GM12878 (cell line): ENCODE measurements around the gene AP1M1. TPM values are rescaled to one million over a fixed set of nuclear protein-coding genes. Genes with fewer than 3 reads are reported as not detected.

Experiments
- ATAC-seq: fragments of 200-7000 bp; cut with Tn5 transposase; 3 replicates; pipeline ENCODE4 v1.9.1; 2020; ENCODE audit warnings: mild to moderate bottlenecking, moderate library complexity
- BruUV-seq: library from RNA; stranded (reverse); fragments of 400-500 nt; replicated peaks from 2 replicates; lab custom pipeline; 2021; lab: Mats Ljungman, UMichigan
- CTCF ChIA-PET: fragments of 300-600 bp; sonication (Branson Sonifier 250); formaldehyde crosslinking; extraction: SDS; loops from one replicate; lab custom pipeline; 2021; ENCODE audit warnings: inconsistent platforms; lab: Yijun Ruan, JAX
- POLR2A ChIA-PET: fragments of 350-600 bp; formaldehyde crosslinking; extraction: SDS; loops from one replicate; lab custom pipeline; 2021; ENCODE audit warnings: inconsistent platforms; lab: Charles Lee
- RAD21 ChIA-PET: fragments of 300-600 bp; sonication (Branson Sonifier 250); formaldehyde crosslinking; loops from one replicate; lab custom pipeline; 2023; ENCODE audit warnings: antibody characterized with exemption; ENCODE audit not compliant: unreplicated experiment; lab: Charles Lee
- SMC1A ChIA-PET: fragments of 300-600 bp; sonication (Branson Sonifier 250); formaldehyde crosslinking; loops from one replicate; lab custom pipeline; 2023; ENCODE audit not compliant: unreplicated experiment, uncharacterized antibody; lab: Charles Lee
- DNase-seq: peaks from one replicate; pipeline ENCODE4 v3.0.0-alpha.2; 2011; ENCODE audit warnings: low read depth, low spot score
- FAIRE-seq: peaks from 3 replicates; lab custom pipeline; 2011; peaks lifted over from hg19 to GRCh38; lab: Jason Lieb, UNC
- H2AFZ ChIP-seq: 2 replicates; pipeline ENCODE4 v1.6.0; 2011; ENCODE audit warnings: low read depth, low read length, control low read depth; ENCODE audit not compliant: control insufficient read depth
- H3K27ac ChIP-seq: 2 replicates; pipeline ENCODE4 v1.5.1; 2011; ENCODE audit warnings: control low read depth; ENCODE audit not compliant: control insufficient read depth, insufficient read depth
- H3K27me3 ChIP-seq, 2 experiments: replicated peaks in 1 of 2; 2 replicates each; pipeline versions ENCODE4 v1.6.0 to v1.6.1; 2011; ENCODE audit warnings: low read length in 1 of 2; ENCODE audit not compliant: control insufficient read depth in 2 of 2, insufficient read depth in 2 of 2
- H3K36me3 ChIP-seq, 2 experiments: 2 replicates each; pipeline ENCODE4 v1.5.1; 2011; ENCODE audit warnings: low read length in 1 of 2; ENCODE audit not compliant: control insufficient read depth in 2 of 2, insufficient read depth in 2 of 2
- H3K4me1 ChIP-seq: 2 replicates; pipeline ENCODE4 v1.6.1; 2011; ENCODE audit warnings: mild to moderate bottlenecking, low read length, moderate library complexity, mixed read lengths; ENCODE audit not compliant: control insufficient read depth, insufficient read depth
- H3K4me2 ChIP-seq: 2 replicates; pipeline ENCODE4 v1.6.0; 2011; ENCODE audit warnings: control low read depth; ENCODE audit not compliant: control insufficient read depth, insufficient read depth
- H3K4me3 ChIP-seq: fragments of 200-600 bp; sonication (generic); 2 replicates; pipeline ENCODE4 v1.5.1; 2016
- H3K79me2 ChIP-seq: 2 replicates; pipeline ENCODE4 v1.6.0; 2011; ENCODE audit warnings: low read length; ENCODE audit not compliant: control insufficient read depth, insufficient read depth
- H3K9ac ChIP-seq: 2 replicates; pipeline ENCODE4 v1.8.0; 2011; ENCODE audit warnings: low read length, control low read depth, mixed read lengths; ENCODE audit not compliant: control insufficient read depth, insufficient read depth
- H3K9me3 ChIP-seq: replicated peaks from 3 replicates; pipeline ENCODE4 v1.5.1; 2011; ENCODE audit warnings: mild to moderate bottlenecking, low read length; ENCODE audit not compliant: control insufficient read depth, insufficient read depth
- H4K20me1 ChIP-seq: 2 replicates; pipeline ENCODE4 v1.6.0; 2011; ENCODE audit not compliant: control insufficient read depth, insufficient read depth
- ATF3 ChIP-seq: IDR thresholded peaks from 2 replicates; pipeline ENCODE4 v1.6.1; 2011; ENCODE audit warnings: low read depth, mild to moderate bottlenecking, low read length, moderate library complexity, borderline replicate concordance; ENCODE audit errors: extremely low read depth
- ATF7 ChIP-seq: fragments of 450-650 bp; IDR thresholded peaks from 2 replicates; pipeline ENCODE4 v1.6.1; 2016; ENCODE audit warnings: low read depth, mild to moderate bottlenecking
- HCFC1 ChIP-seq: fragments of 150-350 bp; IDR thresholded peaks from 2 replicates; pipeline ENCODE4 v1.6.1; 2014; ENCODE audit warnings: low read length
- HDGF ChIP-seq: fragments of 450-650 bp; IDR thresholded peaks from 2 replicates; pipeline ENCODE4 v1.6.1; 2016; ENCODE audit warnings: antibody characterized with exemption
- LARP7 ChIP-seq: fragments of 450-650 bp; IDR thresholded peaks from 2 replicates; pipeline ENCODE4 v1.6.1; 2017; ENCODE audit warnings: mild to moderate bottlenecking
- NKRF ChIP-seq: fragments of 450-650 bp; conservative IDR thresholded peaks from 2 replicates; pipeline ENCODE4 v1.6.1; 2017; ENCODE audit warnings: mild to moderate bottlenecking, moderate library complexity
- STAT3 ChIP-seq: IDR thresholded peaks from 2 replicates; pipeline ENCODE4 v1.6.1; 2011; ENCODE audit warnings: low read depth, low read length, improper control_type of control experiment
- TCF7 ChIP-seq: IDR thresholded peaks from 2 replicates; pipeline ENCODE4 v1.6.1; 2014; ENCODE audit warnings: antibody characterized with exemption, borderline replicate concordance
- USF1 ChIP-seq: IDR thresholded peaks from 2 replicates; pipeline ENCODE4 v1.6.1; 2011; ENCODE audit warnings: borderline replicate concordance, low read depth, mild to moderate bottlenecking, moderate library complexity, mixed read lengths, low read length; ENCODE audit not compliant: insufficient read depth; ENCODE audit errors: extremely low read length
- USF2 ChIP-seq: IDR thresholded peaks from 2 replicates; pipeline ENCODE4 v1.6.1; 2011; ENCODE audit warnings: low read depth, low read length, improper control_type of control experiment, borderline replicate concordance
- YBX1 ChIP-seq: fragments of 450-650 bp; IDR thresholded peaks from 2 replicates; pipeline ENCODE4 v1.6.1; 2016; ENCODE audit warnings: antibody characterized with exemption
- whole genome bisulfite sequencing: methylation state at CpG from one replicate; pipeline ENCODE4 v1.1.6; 2016; ENCODE audit warnings: low lambda C conversion rate; ENCODE audit not compliant: insufficient replicate concordance, insufficient coverage; ENCODE audit errors: missing lambda C conversion rate; 5-methylcytosine and 5-hydroxymethylcytosine counted together
- in situ Hi-C: fragments of 300-500 bp; cut with MboI; formaldehyde crosslinking; loops from 9 replicates; pipeline ENCODE4 v1.14.3; 2018; ENCODE audit warnings: mixed read lengths
- intact Hi-C: fragments of 100-400 bp; cut with micrococcal nuclease; formaldehyde crosslinking; loops from one replicate; pipeline ENCODE4 v1.14.2; 2022; ENCODE audit not compliant: unreplicated experiment
- polyA plus RNA-seq, 11 experiments: library from polyadenylated mRNA; depleted of rRNA in 4 of 11; unstranded in 6 of 11; stranded (reverse) in 5 of 11; fragments of >200 nt; fragmentation: Nextera tagmentation in 4 of 11; fragmentation: Illumina TruSeq in 1 of 11; extraction: Ambion mirVana in 4 of 11; extraction: Trizol in 1 of 11; gene quantifications; 1 replicate in 1 of 11; 2 replicates in 10 of 11; pipeline versions ENCODE4 v1.2.1 to v1.2.3, GENCODE V29; 2011 to 2016; ENCODE audit warnings: inconsistent platforms in 2 of 11, missing spikeins in 2 of 11, low read depth in 1 of 11
- total RNA-seq, 4 experiments: library from RNA; depleted of rRNA in 3 of 4; stranded (reverse); fragments of >200 nt in 3 of 4; fragmentation: Illumina TruSeq in 1 of 4; extraction: Trizol in 1 of 4; gene quantifications; 2 replicates each; pipeline versions ENCODE4 v1.2.1 to v1.2.3, GENCODE V29; 2013 to 2021
- TF ChIP-seq, protein P1 (sequence below): fragments of 450-650 bp; IDR thresholded peaks from 2 replicates; pipeline ENCODE4 v1.6.1; 2017; ENCODE audit warnings: mild to moderate bottlenecking, low read depth, inconsistent platforms; ENCODE audit not compliant: poor library complexity, severe bottlenecking

The AP1M1 gene
- total and polyA plus RNA-seq, 10 of the 15 experiments (the other 5 are each of a cell fraction or from before 2014, with no cell fraction given), result 1.0 to 116 (median 44.7) TPM

GRCh38 chr19:16198370-16198651 lies 600 bp downstream of the AP1M1 start:
- RAD21 ChIA-PET, result interaction anchor here (0.6 to 1.4 kb wide), 5 partner anchors 53 to 185 kb away, joined by 3 to 5 read pairs (median 3); partner anchors contain the start of gene HSH2D
- in situ Hi-C loops, result no loop called here
- ATAC-seq (peak; percentile 4; the same call in 2 of the 3 replicates), FAIRE-seq (no peak), DNase-seq (no peak)
- peak overlapping the region; percentile 97; the same call in 1 of the 2 replicates for H2AFZ ChIP-seq
- peaks cover 27% of the 10 kb centered on the region for H3K79me2 ChIP-seq
- H3K9me3 ChIP-seq, result no peaks in the 10 kb centered on the region
- CTCF ChIA-PET, result interaction anchor here (0.6 to 7.3 kb wide), 3 partner anchors 12 to 157 kb away, joined by 3 to 44 read pairs (median 9); partner anchors contain the start of gene FAM32A
- peak overlapping the region; percentile 88 for H3K9ac ChIP-seq
- TF ChIP-seq ATF7 (no peak), TCF7 (no peak), ATF3 (no peak), HDGF (no peak), USF2 (no peak), LARP7 (no peak), STAT3 (no peak), USF1 (no peak), NKRF (no peak), YBX1 (no peak), HCFC1 (no peak)
- TF ChIP-seq, protein P1, sequence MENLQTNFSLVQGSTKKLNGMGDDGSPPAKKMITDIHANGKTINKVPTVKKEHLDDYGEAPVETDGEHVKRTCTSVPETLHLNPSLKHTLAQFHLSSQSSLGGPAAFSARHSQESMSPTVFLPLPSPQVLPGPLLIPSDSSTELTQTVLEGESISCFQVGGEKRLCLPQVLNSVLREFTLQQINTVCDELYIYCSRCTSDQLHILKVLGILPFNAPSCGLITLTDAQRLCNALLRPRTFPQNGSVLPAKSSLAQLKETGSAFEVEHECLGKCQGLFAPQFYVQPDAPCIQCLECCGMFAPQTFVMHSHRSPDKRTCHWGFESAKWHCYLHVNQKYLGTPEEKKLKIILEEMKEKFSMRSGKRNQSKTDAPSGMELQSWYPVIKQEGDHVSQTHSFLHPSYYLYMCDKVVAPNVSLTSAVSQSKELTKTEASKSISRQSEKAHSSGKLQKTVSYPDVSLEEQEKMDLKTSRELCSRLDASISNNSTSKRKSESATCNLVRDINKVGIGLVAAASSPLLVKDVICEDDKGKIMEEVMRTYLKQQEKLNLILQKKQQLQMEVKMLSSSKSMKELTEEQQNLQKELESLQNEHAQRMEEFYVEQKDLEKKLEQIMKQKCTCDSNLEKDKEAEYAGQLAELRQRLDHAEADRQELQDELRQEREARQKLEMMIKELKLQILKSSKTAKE, result no peak
- intact Hi-C loops, result no loop called here
- peaks cover 18% of the 10 kb centered on the region for H3K4me1 ChIP-seq
- H3K27ac ChIP-seq, result peak overlapping the region; percentile 83
- no peaks in the 10 kb centered on the region for H3K27me3 ChIP-seq
- 0% methylated on average over 15 of the region's 18 CpGs for WGBS
- SMC1A ChIA-PET, result interaction anchor here (0.6 to 2.7 kb wide), 8 partner anchors 10 to 200 kb away, joined by 3 to 18 read pairs (median 4); partner anchors contain the start of genes FAM32A and HSH2D
- peaks cover 0 to 3% of the 10 kb centered on the region in 2 experiments; a peak in 2 of 4 replicates for H3K36me3 ChIP-seq
- BruUV-seq, result no TSS peak
- peak overlapping the region; percentile 84 for H3K4me3 ChIP-seq
- H3K4me2 ChIP-seq, result peak overlapping the region; percentile 70
- POLR2A ChIA-PET, result interaction anchor here (0.8 to 1.8 kb wide), 4 partner anchors 13 to 122 kb away, joined by 4 to 12 read pairs (median 5); partner anchors contain the start of genes FAM32A and TPM4
- H4K20me1 ChIP-seq, result no peaks in the 10 kb centered on the region; the same call in 1 of the 2 replicates
